ENCODE data around the gene SFRP5. TPM values are rescaled to one million over a fixed set of nuclear protein-coding genes. Genes with fewer than 3 reads are reported as not detected.

The SFRP5 gene
- total RNA-seq, 1 donor from 2014 or later: not detected

- H3K4me3 Mint-ChIP-seq: no peak overlapping the region
- DNase-seq (ENCODE audit: low spot score): no peak
These were observed 10.4 kb downstream of the SFRP5 start for GRCh38 chr10:97761331-97761865.

GRCh38 chr10:97760461-97761257 lies 11.1 kb downstream of the SFRP5 start:
- DNase-seq (ENCODE audit: low spot score): no peak
- no peak overlapping the region for H3K4me2 ChIP-seq
- no peak overlapping the region for H3K4me3 ChIP-seq
- H3K9me3 ChIP-seq (ENCODE audit: low read depth): no peaks in the 10 kb centered on the region
- peaks cover 21% of the 10 kb centered on the region for H3K4me1 Mint-ChIP-seq
- H3K27me3 ChIP-seq: no peaks in the 10 kb centered on the region
- H3F3A ChIP-seq (ENCODE audit: low read depth): peaks cover 13% of the 10 kb centered on the region
- H3K27ac Mint-ChIP-seq: no peak overlapping the region
- no peak overlapping the region for H2AFZ ChIP-seq (replicated peaks)
- no peaks in the 10 kb centered on the region for H3K36me3 ChIP-seq
- H3K27me3 Mint-ChIP-seq (ENCODE audit: insufficient read depth, low read depth): peaks cover 10% of the 10 kb centered on the region
- no peaks in the 10 kb centered on the region for H3K9me3 Mint-ChIP-seq
- H3K9ac ChIP-seq: no peak overlapping the region
- peaks cover 60% of the 10 kb centered on the region for H4K20me1 ChIP-seq (ENCODE audit: low read depth)
- no peak overlapping the region for H3K27ac ChIP-seq
- TF ChIP-seq EZH2phosphoT487 (IDR thresholded peaks at IDR 0.05): no peak
- TF ChIP-seq CTCF (IDR thresholded peaks at IDR 0.05): no peak
- no peak for TF ChIP-seq EZH2 (IDR thresholded peaks at IDR 0.05)
- peaks cover 15% of the 10 kb centered on the region for H3K4me1 ChIP-seq
- peaks cover 6% of the 10 kb centered on the region for H3K36me3 Mint-ChIP-seq
- H3K79me2 ChIP-seq (ENCODE audit: low read depth): no peaks in the 10 kb centered on the region
- H3K4me3 Mint-ChIP-seq: no peak overlapping the region

More at GRCh38 chr10:97761331-97761865, 10.4 kb downstream of the SFRP5 start:
- peaks cover 13% of the 10 kb centered on the region for H3F3A ChIP-seq (ENCODE audit: low read depth)
- no peak overlapping the region for H3K4me2 ChIP-seq
- H3K9me3 ChIP-seq (ENCODE audit: low read depth): no peaks in the 10 kb centered on the region
- peaks cover 6% of the 10 kb centered on the region for H3K36me3 Mint-ChIP-seq
- no peaks in the 10 kb centered on the region for H3K79me2 ChIP-seq (ENCODE audit: low read depth)
- no peak overlapping the region for H3K4me3 ChIP-seq
- H3K36me3 ChIP-seq: no peaks in the 10 kb centered on the region
- peaks cover 15% of the 10 kb centered on the region for H3K4me1 ChIP-seq
- H3K9me3 Mint-ChIP-seq: no peaks in the 10 kb centered on the region
- peaks cover 21% of the 10 kb centered on the region for H3K4me1 Mint-ChIP-seq
- H3K27ac Mint-ChIP-seq: no peak overlapping the region
- H3K9ac ChIP-seq: no peak overlapping the region
- TF ChIP-seq CTCF (IDR thresholded peaks at IDR 0.05): no peak
- TF ChIP-seq EZH2 (IDR thresholded peaks at IDR 0.05): no peak
- TF ChIP-seq EZH2phosphoT487 (IDR thresholded peaks at IDR 0.05): no peak
- peaks cover 9% of the 10 kb centered on the region for H3K27me3 Mint-ChIP-seq (ENCODE audit: insufficient read depth, low read depth)
- H4K20me1 ChIP-seq (ENCODE audit: low read depth): peaks cover 55% of the 10 kb centered on the region
- H2AFZ ChIP-seq (replicated peaks): no peak overlapping the region
- H3K27me3 ChIP-seq: no peaks in the 10 kb centered on the region
- H3K27ac ChIP-seq: no peak overlapping the region

GRCh38 chr10:97759946-97760345 lies 11.9 kb downstream of the SFRP5 start:
- Histone ChIP-seq H3K4me2 (no peak overlapping the region), H3K36me3 (no peaks in the 10 kb centered on the region), H3K27ac (no peak overlapping the region), H3K4me1 (peaks cover 15% of the 10 kb centered on the region), H4K20me1 (ENCODE audit: low read depth) (peaks cover 60% of the 10 kb centered on the region), H3F3A (ENCODE audit: low read depth) (peaks cover 13% of the 10 kb centered on the region), H3K9me3 (ENCODE audit: low read depth) (no peaks in the 10 kb centered on the region), H3K4me3 (no peak overlapping the region), H3K27me3 (no peaks in the 10 kb centered on the region), H3K9ac (no peak overlapping the region), H3K79me2 (ENCODE audit: low read depth) (no peaks in the 10 kb centered on the region), H2AFZ (replicated peaks) (no peak overlapping the region)
- Mint-ChIP-seq H3K4me3 (no peak overlapping the region), H3K27me3 (ENCODE audit: insufficient read depth, low read depth) (peaks cover 10% of the 10 kb centered on the region), H3K27ac (no peak overlapping the region), H3K9me3 (no peaks in the 10 kb centered on the region), H3K36me3 (peaks cover 10% of the 10 kb centered on the region), H3K4me1 (peaks cover 21% of the 10 kb centered on the region)
- TF ChIP-seq EZH2phosphoT487 (IDR thresholded peaks at IDR 0.05) (no peak), EZH2 (IDR thresholded peaks at IDR 0.05) (no peak), CTCF (IDR thresholded peaks at IDR 0.05) (no peak)
- no peak for DNase-seq (ENCODE audit: low spot score)
